ENCODE data around the gene TMEM119.

- TF ChIP-seq POLR2A (IDR thresholded peaks at IDR 0.05) (no peak), POLR2AphosphoS5 (IDR thresholded peaks at IDR 0.05) (no peak)
Observed at GRCh38 chr12:108642269-108642870, 44.5 kb upstream of the TMEM119 start.
